IPS-18c (cell line): Measurements from ENCODE around the gene NDUFS7.

Source experiments
- H3K4me3 ChIP-seq: 2 replicates; pipeline ENCODE4 v1.7.0; 2013; ENCODE audit warnings: low read depth, mild to moderate bottlenecking, low read length, moderate library complexity; ENCODE audit not compliant: insufficient read depth
- H3K9me3 ChIP-seq: one replicate; pipeline ENCODE4 v1.6.1; 2013; ENCODE audit warnings: mild to moderate bottlenecking, low read length, moderate library complexity; ENCODE audit not compliant: control insufficient read depth, insufficient read depth

The NDUFS7 gene

DNA sequence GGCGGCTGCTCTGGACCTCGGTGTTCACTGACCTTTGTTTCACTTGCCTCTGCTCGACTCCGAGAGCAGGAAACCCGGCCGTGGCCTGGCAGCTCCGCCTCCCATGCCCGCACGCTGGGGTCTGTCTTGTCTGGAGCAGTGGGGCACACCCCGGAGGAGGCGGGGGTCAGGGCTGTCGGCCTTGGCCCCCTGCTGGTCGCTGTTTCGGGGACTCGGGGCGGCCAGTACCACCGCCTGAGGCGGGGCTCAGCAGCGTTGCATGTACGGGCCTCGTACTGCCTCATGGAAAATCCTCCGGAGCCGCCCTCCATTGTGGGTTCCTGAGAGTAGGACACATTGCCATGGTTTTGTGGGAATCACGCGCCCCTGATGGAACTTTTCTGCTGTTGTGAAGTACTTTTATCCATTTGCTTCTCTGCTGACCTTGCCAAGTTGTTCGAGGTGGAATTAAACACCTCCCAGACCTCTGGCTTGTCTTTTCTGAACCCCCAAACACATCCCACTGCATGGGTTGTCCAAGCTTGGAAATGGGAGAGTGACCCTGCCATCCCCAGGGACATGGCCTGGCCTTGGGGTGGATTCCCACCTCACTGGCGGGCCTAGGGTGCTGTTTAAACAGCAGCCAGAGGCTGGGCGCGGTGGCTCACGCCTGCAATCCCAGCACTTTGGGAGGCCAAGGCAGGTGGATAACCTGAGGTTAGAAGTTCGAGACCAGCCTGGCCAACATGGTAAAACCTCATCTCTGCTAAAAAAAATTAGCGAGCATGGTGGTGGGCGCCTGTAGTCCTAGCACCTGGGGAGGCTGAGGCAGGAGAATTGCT lies 5.5 kb upstream of the NDUFS7 start:
- H3K9me3 ChIP-seq, result no peaks in the 10 kb centered on the region
- H3K4me3 ChIP-seq, result no peak overlapping the region

DNA sequence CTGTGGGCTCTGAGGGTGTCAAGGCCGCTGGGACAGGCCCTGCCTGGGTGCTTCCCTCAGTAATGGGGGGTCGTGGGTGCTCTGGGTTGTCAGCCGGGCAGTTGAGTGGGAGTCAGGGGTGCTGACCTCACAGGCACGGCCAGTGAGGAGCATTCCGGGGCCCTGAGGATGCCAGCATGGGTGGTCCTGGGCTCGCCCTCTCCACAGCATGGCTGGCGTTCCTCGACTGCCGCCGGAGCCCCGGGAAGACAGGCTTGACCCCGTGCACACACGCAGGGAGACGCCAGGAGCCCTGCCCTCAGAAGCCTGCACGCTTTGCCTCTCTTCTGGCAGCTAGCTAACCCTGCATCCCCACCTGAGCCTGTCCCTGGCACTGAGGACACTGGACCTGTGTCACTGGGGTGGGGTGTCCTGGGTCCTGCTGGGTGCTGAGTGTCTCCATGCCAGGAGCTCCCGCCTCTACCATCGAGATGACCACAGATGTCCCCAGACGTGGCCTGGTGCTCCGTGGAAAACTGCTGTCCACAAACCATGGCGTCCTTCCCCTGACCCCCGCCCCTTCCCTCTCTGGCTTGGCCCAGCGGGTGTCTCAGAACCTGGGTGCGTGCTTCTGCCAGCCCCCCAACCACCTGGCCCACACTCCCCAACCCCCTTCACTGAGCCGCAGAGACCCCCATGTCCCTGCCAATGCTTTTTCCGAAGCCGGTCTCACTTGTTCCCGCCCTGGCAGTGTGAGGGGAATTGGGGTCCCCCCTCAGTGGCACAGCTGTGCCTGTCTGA lies 4.4 kb upstream of the NDUFS7 start:
- no peak overlapping the region for H3K4me3 ChIP-seq
- no peaks in the 10 kb centered on the region for H3K9me3 ChIP-seq

DNA sequence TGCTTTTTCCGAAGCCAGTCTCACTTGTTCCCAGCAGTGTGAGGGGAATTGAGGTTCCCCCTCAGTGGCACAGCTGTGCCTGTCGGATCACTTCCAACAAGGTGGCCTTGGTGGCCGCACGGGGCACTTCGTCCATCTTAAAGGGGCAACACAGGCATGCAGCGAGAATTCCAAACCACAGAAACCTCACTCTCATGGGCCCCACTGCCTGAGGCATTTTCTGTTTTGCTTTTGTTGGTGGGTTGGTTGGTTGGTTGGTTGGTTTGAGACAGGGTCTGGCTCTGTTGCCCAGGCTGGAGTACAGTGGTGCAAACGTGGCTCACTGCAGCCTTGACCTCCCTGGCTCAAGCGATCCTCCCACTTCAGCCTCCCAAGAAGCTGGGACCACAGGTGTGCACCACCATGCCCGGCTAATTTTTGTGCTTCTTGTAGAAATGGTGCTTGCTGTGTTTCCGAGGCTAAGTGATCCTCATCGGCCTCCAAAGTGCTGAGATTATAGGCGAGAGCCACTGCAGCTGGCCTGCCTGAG lies 3.7 kb upstream of the NDUFS7 start:
- no peaks in the 10 kb centered on the region for H3K9me3 ChIP-seq
- no peak overlapping the region for H3K4me3 ChIP-seq

DNA sequence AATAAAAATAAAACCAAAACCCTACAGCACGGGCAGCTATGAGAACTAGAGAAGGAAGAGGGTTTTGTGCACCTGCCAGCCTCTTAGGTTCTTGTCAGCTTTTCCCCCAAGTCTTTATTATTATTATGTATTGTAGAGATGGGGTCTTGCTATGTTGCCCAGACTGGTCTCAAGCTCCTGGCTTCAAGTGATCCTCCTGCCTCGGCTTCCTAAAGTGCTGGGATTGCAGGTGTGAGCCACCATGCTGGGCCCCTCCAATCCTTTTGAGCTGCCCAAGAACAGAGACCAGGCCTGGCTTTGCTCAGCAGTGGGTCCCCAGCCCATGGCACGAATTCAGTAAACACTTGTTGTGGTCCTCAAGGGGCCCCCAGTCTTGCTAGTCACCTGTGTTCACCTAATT lies 1.5 kb upstream of the NDUFS7 start:
- H3K4me3 ChIP-seq, result no peak overlapping the region
- H3K9me3 ChIP-seq, result no peaks in the 10 kb centered on the region

DNA sequence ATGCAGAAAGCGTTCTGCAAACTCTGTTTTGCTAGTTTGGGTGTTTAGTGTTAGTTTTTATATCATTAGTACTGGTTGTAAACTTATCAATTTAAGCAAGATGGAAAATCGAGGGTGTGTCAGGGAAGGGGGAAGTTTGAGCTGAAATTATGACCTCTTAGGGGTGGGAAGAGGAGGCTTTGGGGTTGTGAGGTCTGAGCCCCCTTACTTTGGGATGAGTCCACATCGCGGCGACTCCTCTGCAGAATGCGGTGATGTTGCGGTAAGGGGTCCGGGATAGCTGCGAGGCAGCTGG lies 743 bp upstream of the NDUFS7 start:
- no peak overlapping the region for H3K4me3 ChIP-seq
- H3K9me3 ChIP-seq, result no peaks in the 10 kb centered on the region

DNA sequence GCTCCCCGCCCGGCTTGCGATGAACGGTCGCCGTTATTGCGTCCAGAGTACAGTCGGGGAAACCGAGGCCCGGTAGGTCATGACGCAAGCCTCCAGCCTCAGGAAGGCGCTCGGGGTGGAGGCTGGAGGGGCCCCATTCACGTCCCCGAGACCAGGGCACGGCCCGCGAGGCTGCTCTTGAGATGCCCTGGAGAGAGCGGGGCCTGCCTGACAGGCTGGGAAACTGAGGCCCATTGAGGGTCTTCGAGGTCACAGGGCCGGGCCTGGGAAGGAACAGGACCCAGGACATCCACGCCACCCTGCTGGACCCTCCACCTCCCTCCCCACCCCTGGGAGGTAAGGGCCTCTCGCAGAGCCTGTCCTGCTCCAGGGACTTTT lies 367 bp downstream of the NDUFS7 start:
- H3K4me3 ChIP-seq, result peak overlapping the region; percentile 93
- H3K9me3 ChIP-seq, result no peaks in the 10 kb centered on the region

DNA sequence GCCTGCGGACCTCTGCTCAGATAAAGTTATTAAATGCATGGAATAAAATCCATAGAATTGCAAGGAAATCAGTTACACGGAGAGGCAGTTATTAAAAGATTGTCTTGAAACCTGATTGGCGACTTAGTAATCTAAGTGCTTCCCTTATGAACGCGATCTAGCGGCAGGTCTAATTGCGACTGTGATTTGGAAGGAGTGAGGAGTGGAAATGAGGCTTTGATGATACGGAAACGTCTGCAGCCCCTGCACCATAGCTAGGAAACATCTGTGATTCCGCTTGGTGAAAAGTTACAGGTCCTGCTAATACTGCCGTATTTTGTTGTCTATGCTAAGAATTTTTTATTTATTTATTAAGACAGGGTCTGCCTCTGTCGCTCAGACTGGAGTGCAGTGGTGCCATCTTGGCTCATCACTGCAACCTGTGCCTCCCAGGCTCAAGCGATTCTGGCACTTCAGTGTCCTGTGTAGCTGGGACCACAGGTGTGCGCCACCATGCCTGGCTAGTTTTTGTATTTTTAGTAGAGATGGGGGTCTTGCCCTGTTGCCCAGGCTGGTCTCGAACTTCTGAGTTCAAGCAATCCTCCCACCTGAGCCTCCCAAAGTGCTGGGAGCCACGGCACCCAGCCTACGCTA lies 887 bp downstream of the NDUFS7 start:
- no peaks in the 10 kb centered on the region for H3K9me3 ChIP-seq
- H3K4me3 ChIP-seq, result peak overlapping the region; percentile 93

DNA sequence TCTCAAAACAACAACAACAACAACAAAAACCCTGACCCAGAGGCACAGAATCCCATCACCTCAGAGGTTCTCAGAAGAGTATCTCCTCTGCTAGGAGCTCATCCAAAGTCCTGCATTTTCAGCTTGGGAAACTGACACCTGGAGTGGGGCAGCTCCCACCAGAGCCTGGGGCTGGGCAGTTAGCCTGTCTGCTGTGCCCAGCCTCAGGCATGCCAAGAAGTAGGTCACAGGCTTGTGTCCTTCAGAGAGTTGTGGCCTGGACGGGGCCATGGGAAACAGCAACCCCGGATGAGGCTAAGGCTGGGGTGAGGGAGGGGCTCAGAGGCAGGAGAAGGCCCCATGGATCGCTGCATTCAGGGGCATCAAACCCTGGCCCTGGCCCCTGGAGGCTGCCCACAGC lies 2.1 kb downstream of the NDUFS7 start:
- no peaks in the 10 kb centered on the region for H3K9me3 ChIP-seq
- no peak overlapping the region for H3K4me3 ChIP-seq

DNA sequence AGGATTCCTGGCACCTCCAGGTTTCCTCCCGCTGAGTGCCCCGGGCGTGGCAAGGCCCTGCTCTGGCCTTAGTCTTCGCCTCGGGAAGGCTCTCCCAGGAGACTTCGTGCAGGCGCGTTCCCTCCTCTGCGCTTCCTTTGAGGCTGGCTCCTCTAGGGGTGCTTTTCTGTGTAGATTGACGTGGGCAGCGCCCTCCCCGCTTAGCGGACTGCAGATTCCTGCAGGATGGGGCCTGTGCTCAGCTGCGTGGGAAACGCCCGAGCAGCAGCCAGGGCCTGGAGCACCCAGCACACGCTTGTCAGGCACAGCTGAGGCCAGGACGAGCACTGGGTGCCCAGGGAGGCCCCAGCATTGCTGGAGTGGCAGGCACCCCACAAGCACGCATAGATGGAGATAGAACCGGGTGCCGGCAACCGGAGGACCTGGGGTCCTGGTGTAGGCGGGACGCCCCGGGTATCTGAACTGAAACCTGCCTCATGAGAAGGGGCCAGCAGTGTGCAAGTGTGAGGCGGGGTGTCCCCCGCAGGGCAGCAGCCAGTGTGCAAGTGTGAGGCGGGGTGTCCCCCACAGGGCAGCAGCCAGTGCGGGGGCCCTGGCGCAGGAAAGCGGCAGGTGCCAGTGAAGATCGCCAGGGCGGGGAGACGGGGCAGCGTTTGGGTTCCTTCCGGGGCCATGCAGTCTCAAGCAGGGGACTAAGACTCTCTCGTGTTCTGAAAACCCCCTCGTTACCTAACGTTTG lies 3.4 kb downstream of the NDUFS7 start:
- H3K4me3 ChIP-seq, result no peak overlapping the region
- H3K9me3 ChIP-seq, result no peaks in the 10 kb centered on the region

DNA sequence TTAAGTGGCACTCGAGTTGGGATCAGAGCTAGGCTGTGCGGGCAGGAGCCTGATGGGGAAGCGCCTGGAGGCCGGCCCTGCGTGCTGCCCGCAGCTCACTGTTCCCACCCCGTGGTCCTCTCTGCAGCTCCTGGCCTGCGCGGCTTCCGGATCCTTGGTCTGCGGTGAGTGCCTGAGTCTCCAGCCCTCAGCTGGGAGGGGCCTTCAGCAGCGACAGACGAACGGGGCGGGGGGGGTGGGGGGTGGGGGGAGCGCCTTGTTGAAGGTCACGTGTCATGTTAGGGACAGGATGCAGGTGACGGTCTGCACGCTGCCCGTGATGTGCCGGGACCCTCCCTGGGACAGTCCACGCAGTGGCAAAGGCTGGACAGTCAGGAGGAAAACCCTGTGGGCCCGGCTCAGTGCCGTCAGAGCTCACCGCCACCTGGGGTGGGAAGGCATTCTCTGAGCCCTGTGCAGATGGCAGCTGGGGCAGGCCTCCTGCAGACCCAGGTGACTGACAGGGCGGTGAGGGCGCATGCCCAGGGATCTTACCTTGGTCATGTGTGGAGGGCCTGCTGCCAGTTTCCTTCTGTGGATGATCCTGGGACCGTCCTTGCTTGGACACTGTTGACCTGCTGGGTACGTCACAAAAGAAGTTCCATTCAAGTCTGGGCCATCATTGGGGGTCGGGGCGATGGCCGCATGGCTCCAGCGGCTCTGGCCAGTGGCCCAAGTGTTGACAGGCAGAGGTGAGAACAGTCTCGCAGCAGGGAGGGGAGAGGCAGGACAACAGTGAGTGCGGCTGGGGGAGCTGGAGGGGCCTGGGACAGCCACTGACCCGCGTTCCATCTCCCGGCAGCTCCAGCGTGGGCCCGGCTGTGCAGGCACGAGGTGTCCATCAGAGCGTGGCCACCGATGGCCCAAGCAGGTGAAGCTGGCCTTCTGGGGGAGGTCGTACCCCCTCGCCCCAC lies 4.3 kb downstream of the NDUFS7 start:
- no peaks in the 10 kb centered on the region for H3K9me3 ChIP-seq
- no peak overlapping the region for H3K4me3 ChIP-seq

DNA sequence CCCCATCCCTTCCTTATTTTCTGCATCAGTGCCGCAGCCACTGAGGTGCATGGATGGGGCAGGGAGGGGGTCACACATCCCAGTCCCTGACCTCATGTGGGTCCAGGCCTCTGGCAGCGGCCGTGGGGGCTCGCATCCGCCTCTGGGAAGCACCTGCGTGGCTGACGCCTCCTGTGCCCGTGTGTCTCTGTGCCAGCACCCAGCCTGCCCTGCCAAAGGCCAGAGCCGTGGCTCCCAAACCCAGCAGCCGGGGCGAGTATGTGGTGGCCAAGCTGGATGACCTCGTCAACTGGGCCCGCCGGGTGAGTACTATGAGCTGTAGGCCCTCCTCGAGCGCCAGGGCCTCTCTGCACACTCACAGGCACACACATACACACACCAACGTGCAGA lies 4.9 kb downstream of the NDUFS7 start:
- H3K9me3 ChIP-seq, result no peaks in the 10 kb centered on the region
- H3K4me3 ChIP-seq, result no peak overlapping the region

DNA sequence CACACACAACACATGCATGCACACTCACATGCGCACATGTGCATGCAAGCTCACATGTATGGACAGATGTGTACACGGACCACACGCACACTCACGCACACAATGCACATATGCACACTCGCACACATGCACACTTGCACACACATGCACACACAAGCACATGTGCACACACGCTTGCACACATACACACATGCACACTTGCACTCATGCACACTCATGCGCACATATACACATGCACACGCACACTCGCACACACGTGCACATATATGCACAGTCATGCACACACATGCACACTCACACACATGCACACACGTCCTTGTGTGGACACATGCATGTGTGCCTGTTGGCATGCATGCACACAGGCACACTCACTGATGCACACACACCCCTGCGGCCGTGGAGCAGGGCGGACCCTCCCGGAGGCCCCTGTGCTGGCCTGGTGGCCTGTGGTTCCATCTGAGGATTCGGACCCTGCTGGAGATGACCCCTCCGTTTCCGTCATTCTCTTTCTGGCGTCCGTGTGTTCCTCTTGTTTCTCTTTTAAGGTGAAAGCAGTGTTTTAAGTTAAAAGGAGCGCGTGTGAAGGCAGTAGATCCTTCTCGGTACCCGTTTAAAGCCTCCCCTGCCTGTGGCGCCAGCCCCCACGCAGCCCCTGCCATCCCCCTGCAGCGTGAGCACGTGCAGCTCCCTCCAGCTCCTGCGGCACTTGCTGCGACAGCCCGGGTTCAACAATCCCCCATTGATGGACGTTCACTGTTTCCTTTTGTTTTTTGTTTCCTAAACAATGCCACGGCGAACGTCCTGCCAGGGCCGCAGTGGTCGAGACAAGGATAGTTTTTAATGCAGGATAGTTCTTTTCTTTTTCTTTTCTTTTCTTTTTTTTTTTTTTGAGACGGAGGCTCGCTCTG lies 5.6 kb downstream of the NDUFS7 start:
- Histone ChIP-seq H3K9me3 (no peaks in the 10 kb centered on the region), H3K4me3 (no peak overlapping the region)

DNA sequence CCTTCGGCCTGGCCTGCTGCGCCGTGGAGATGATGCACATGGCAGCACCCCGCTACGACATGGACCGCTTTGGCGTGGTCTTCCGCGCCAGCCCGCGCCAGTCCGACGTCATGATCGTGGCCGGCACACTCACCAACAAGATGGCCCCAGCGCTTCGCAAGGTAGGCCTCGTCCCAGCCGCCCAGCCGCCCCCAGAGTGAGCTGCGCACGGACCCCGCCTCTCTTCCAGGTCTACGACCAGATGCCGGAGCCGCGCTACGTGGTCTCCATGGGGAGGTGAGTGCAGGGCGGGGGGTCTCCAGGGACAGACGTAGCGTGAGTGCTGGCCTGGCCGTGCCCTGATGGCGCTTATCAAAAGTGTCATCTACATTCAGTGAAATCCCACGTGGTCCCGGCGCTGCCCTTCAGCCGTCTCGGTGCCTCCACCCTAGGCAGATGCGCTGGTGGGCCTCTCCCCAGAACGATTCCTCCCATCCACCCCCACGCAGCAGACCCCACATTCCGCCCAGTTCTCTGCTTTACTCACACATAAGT lies 7.2 kb downstream of the NDUFS7 start:
- H3K4me3 ChIP-seq, result no peak overlapping the region
- no peaks in the 10 kb centered on the region for H3K9me3 ChIP-seq

DNA sequence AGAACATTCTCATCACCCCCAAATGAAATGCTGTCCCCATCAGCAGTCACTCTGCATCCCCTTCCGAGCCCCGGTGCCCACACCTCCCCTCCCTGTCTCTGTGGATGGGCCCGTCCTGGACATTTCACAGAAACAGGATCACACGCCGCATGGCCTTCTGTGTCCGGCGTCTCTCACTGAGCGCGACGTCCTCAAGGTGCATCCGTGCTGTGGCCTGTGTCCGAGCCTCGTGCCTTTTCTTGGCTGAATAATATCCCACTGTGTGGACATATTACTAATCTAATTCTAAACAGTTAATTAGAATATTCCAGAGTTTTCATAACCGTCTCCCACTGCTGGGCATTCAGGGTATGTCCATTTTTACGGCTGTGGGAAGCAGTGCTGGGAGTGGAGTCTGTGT lies 8.7 kb downstream of the NDUFS7 start:
- H3K4me3 ChIP-seq, result no peak overlapping the region
- no peaks in the 10 kb centered on the region for H3K9me3 ChIP-seq

DNA sequence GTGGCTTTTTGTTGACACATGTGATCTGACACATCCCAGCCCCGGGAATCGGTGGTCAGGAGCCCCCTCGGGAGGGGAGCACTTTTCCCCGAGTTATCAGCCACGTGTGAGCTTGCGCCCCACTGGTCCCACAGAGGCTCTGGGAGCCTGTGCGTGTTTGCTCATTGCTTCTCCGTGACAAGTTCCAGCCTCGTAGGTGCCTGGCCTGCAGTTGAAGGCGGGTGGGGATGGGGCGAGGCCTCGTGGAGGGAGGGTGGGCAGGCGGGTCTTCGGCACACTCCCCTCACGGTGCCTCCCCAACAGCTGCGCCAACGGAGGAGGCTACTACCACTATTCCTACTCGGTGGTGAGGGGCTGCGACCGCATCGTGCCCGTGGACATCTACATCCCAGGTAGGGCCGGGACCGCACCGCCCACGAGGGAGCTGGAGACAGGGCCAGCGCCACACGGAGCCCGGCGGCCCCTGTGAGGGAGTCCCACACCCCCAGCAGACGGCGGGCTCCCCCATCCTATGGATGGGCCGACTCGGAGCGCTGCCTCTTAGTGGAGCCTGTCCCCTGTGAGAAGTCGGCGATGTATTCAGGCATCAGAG lies 9.3 kb downstream of the NDUFS7 start:
- Histone ChIP-seq H3K9me3 (no peaks in the 10 kb centered on the region), H3K4me3 (no peak overlapping the region)
